Calu3 (cell line): ENCODE measurements around the gene PLA2G2F. TPM values are rescaled to one million over a fixed set of nuclear protein-coding genes. Genes with fewer than 3 reads are reported as not detected.

Experiments
- BruUV-seq: library from RNA; stranded (reverse); fragments of 400-500 nt; replicated peaks from 2 replicates; lab custom pipeline; 2021; lab: Mats Ljungman, UMichigan
- CTCF ChIA-PET: fragments of 300-600 bp; sonication (Branson Sonifier 250); formaldehyde crosslinking; loops from one replicate; lab custom pipeline; 2022; ENCODE audit warnings: antibody characterized with exemption; lab: Charles Lee
- DNase-seq: peaks from one replicate; pipeline ENCODE4 v3.0.0; 2022
- H3K27ac Mint-ChIP-seq: one replicate; pipeline ENCODE4 v1.8.0; 2022; ENCODE audit warnings: mixed read lengths; ENCODE audit not compliant: unreplicated experiment
- H3K27me3 Mint-ChIP-seq: one replicate; pipeline ENCODE4 v1.8.0; 2022; ENCODE audit warnings: mixed read lengths; ENCODE audit not compliant: unreplicated experiment
- H3K36me3 Mint-ChIP-seq: one replicate; pipeline ENCODE4 v1.8.0; 2022; ENCODE audit warnings: mild to moderate bottlenecking, moderate library complexity, mixed read lengths; ENCODE audit not compliant: insufficient read depth, unreplicated experiment
- H3K4me1 Mint-ChIP-seq: one replicate; pipeline ENCODE4 v1.8.0; 2022; ENCODE audit warnings: mild to moderate bottlenecking, low read depth, mixed read lengths; ENCODE audit not compliant: unreplicated experiment
- H3K4me3 Mint-ChIP-seq: one replicate; pipeline ENCODE4 v1.8.0; 2022; ENCODE audit warnings: mild to moderate bottlenecking, low read depth, moderate library complexity, mixed read lengths; ENCODE audit not compliant: unreplicated experiment
- H3K9me3 Mint-ChIP-seq: one replicate; pipeline ENCODE4 v1.8.0; 2022; ENCODE audit warnings: low read depth, mixed read lengths; ENCODE audit not compliant: unreplicated experiment
- CTCF ChIP-seq: fragments of 200-600 bp; IDR thresholded peaks from one replicate; pipeline ENCODE4 v1.8.0; 2022; ENCODE audit warnings: antibody characterized with exemption; ENCODE audit not compliant: unreplicated experiment
- intact Hi-C: fragments of 100-400 bp; cut with micrococcal nuclease; formaldehyde crosslinking; loops from one replicate; pipeline ENCODE4 v1.10.0; 2022; ENCODE audit not compliant: unreplicated experiment
- total RNA-seq: library from RNA; stranded (reverse); gene quantifications from 2 replicates; pipeline ENCODE4 v1.2.3, GENCODE V29; 2022

Gene PLA2G2F
- total RNA-seq, 1 experiment from 2014 or later, result not detected

GRCh38 chr1:20093303-20093702, 45.8 kb upstream of the PLA2G2F start:
- TF ChIP-seq CTCF, result no peak
- CTCF ChIA-PET, result no interaction called here
- no peak overlapping the region for H3K27ac Mint-ChIP-seq
- H3K4me3 Mint-ChIP-seq, result no peak overlapping the region
- no peaks in the 10 kb centered on the region for H3K9me3 Mint-ChIP-seq
- peaks cover 32% of the 10 kb centered on the region for H3K27me3 Mint-ChIP-seq
- H3K4me1 Mint-ChIP-seq, result no peaks in the 10 kb centered on the region
- DNase-seq, result no peak
- H3K36me3 Mint-ChIP-seq, result no peaks in the 10 kb centered on the region
- intact Hi-C loops, result no loop called here
- BruUV-seq, result no TSS peak

- Mint-ChIP-seq H3K4me1 (no peaks in the 10 kb centered on the region), H3K27me3 (peaks cover 32% of the 10 kb centered on the region), H3K36me3 (no peaks in the 10 kb centered on the region), H3K27ac (no peak overlapping the region), H3K4me3 (no peak overlapping the region), H3K9me3 (no peaks in the 10 kb centered on the region)
- intact Hi-C loops, result no loop called here
- CTCF ChIA-PET, result no interaction called here
- TF ChIP-seq CTCF, result no peak
- BruUV-seq, result no TSS peak
- no peak for DNase-seq
Measured at GRCh38 chr1:20093940-20094391, 45.2 kb upstream of the PLA2G2F start.

GRCh38 chr1:20095564-20096434, 43.3 kb upstream of the PLA2G2F start:
- no peak overlapping the region for H3K4me3 Mint-ChIP-seq
- H3K36me3 Mint-ChIP-seq, result no peaks in the 10 kb centered on the region
- H3K9me3 Mint-ChIP-seq, result no peaks in the 10 kb centered on the region
- DNase-seq, result no peak
- H3K4me1 Mint-ChIP-seq, result no peaks in the 10 kb centered on the region
- intact Hi-C loops, result no loop called here
- no peak overlapping the region for H3K27ac Mint-ChIP-seq
- no TSS peak for BruUV-seq
- TF ChIP-seq CTCF, result no peak
- H3K27me3 Mint-ChIP-seq, result peaks cover 23% of the 10 kb centered on the region
- CTCF ChIA-PET, result no interaction called here

GRCh38 chr1:20096840-20097447, 42.2 kb upstream of the PLA2G2F start:
- Mint-ChIP-seq H3K27me3 (peaks cover 15% of the 10 kb centered on the region), H3K27ac (no peak overlapping the region), H3K4me3 (no peak overlapping the region), H3K4me1 (no peaks in the 10 kb centered on the region), H3K36me3 (no peaks in the 10 kb centered on the region), H3K9me3 (no peaks in the 10 kb centered on the region)
- DNase-seq, result no peak
- CTCF ChIA-PET, result interaction anchor here (1.5 kb wide), 1 partner anchor 55 kb away, joined by 3 read pairs; no protein-coding TSS in a partner anchor
- intact Hi-C loops, result no loop called here
- no peak for TF ChIP-seq CTCF
- no TSS peak for BruUV-seq
